Panc1 (cell line): ENCODE data around the gene UPB1. TPM values are rescaled to one million over a fixed set of nuclear protein-coding genes. Genes with fewer than 3 reads are reported as not detected.

Experiments used
- ATAC-seq: fragments of 200-7000 bp; cut with Tn5 transposase; 2 replicates; pipeline ENCODE4 v1.9.1; 2020; ENCODE audit warnings: mild to moderate bottlenecking, moderate library complexity
- BruUV-seq: library from RNA; stranded (reverse); fragments of 400-500 nt; replicated peaks from 2 replicates; lab custom pipeline; 2021; lab: Mats Ljungman, UMichigan
- CTCF ChIA-PET: fragments of 300-600 bp; sonication (Branson Sonifier 250); formaldehyde crosslinking; loops from one replicate; lab custom pipeline; 2022; ENCODE audit warnings: antibody characterized with exemption; lab: Charles Lee
- POLR2A ChIA-PET: fragments of 300-600 bp; sonication (Branson Sonifier 250); formaldehyde crosslinking; loops from one replicate; lab custom pipeline; 2022; ENCODE audit warnings: antibody characterized with exemption; lab: Charles Lee
- DNase-seq: peaks from one replicate; pipeline ENCODE4 v3.0.0-alpha.2; 2010; ENCODE audit warnings: low read depth, low spot score
- H3K27ac ChIP-seq: 2 replicates; pipeline ENCODE4 v1.5.1; 2011; ENCODE audit warnings: mild to moderate bottlenecking, low read length, inconsistent platforms
- H3K27me3 ChIP-seq: fragments of 200-500 bp; sonication (Bioruptor generic); 2 replicates; pipeline ENCODE4 v1.6.0; 2014; ENCODE audit warnings: low read length, inconsistent platforms; ENCODE audit not compliant: control insufficient read depth, insufficient read depth
- H3K36me3 ChIP-seq: fragments of 200-500 bp; sonication (Bioruptor generic); 2 replicates; pipeline ENCODE4 v1.5.1; 2014; ENCODE audit warnings: inconsistent platforms, mild to moderate bottlenecking, low read length, moderate library complexity; ENCODE audit not compliant: control insufficient read depth, insufficient read depth
- H3K4me1 ChIP-seq: 2 replicates; pipeline ENCODE4 v1.5.1; 2011; ENCODE audit warnings: inconsistent platforms, mild to moderate bottlenecking, low read length, moderate library complexity; ENCODE audit not compliant: control insufficient read depth, insufficient read depth
- H3K4me3 ChIP-seq, 2 experiments: 2 replicates each; pipeline ENCODE4 v1.5.1; 2011 to 2012; ENCODE audit warnings: low read depth in 2 of 2, low read length in 2 of 2, mild to moderate bottlenecking in 2 of 2, inconsistent platforms in 1 of 2, moderate library complexity in 1 of 2
- H3K9me3 ChIP-seq: fragments of 200-500 bp; sonication (Bioruptor generic); 2 replicates; pipeline ENCODE4 v1.5.1; 2014; ENCODE audit warnings: low read depth, mild to moderate bottlenecking, inconsistent platforms, low read length, moderate library complexity; ENCODE audit not compliant: control insufficient read depth, insufficient read depth
- POLR2AphosphoS5 ChIP-seq: IDR thresholded peaks from 2 replicates; pipeline ENCODE4 v1.6.1; 2012; ENCODE audit warnings: mild to moderate bottlenecking, low read depth, low read length, moderate library complexity
- SIN3A ChIP-seq: IDR thresholded peaks from 2 replicates; pipeline ENCODE4 v1.6.1; 2012; ENCODE audit warnings: low read depth, mild to moderate bottlenecking, low read length, moderate library complexity, borderline replicate concordance; ENCODE audit not compliant: insufficient read depth
- TCF7L2 ChIP-seq: IDR thresholded peaks from 2 replicates; pipeline ENCODE4 v1.6.1; 2011; ENCODE audit warnings: mild to moderate bottlenecking, low read depth, low read length, inconsistent platforms
- in situ Hi-C: cut with HindIII; loops from 2 replicates; pipeline ENCODE4 v1.10.0; 2016; ENCODE audit warnings: low sequenced_read_pairs, low pct_unique_long_range_greater_than_20kb
- intact Hi-C: fragments of 100-400 bp; cut with micrococcal nuclease; formaldehyde crosslinking; loops from one replicate; pipeline ENCODE4 v1.10.0; 2022; ENCODE audit not compliant: unreplicated experiment
- total RNA-seq: library from RNA; stranded (reverse); gene quantifications from one replicate; pipeline ENCODE4 v1.2.1, GENCODE V29; 2021; ENCODE audit not compliant: unreplicated experiment
- TF ChIP-seq, protein P1 (sequence below): fragments of 450-650 bp; IDR thresholded peaks from 2 replicates; pipeline ENCODE4 v1.5.1; 2017; ENCODE audit warnings: mild to moderate bottlenecking
- TF ChIP-seq, protein P2 (sequence below), 2 experiments: IDR thresholded peaks; 2 replicates each; pipeline ENCODE4 v1.6.1; 2011 to 2012; ENCODE audit warnings: low read depth in 2 of 2, control low read depth in 1 of 2, low read length in 1 of 2, mild to moderate bottlenecking in 1 of 2, moderate library complexity in 1 of 2; ENCODE audit not compliant: insufficient read depth in 1 of 2

The UPB1 gene
- total RNA-seq, 1 experiment from 2014 or later = 0.10 TPM

- ChIA-PET CTCF (no interaction called here), POLR2A (no interaction called here)
- Histone ChIP-seq H3K27me3 (no peaks in the 10 kb centered on the region), H3K4me1 (no peaks in the 10 kb centered on the region), H3K36me3 (no peaks in the 10 kb centered on the region), H3K4me3 (no peak overlapping the region), H3K9me3 (no peaks in the 10 kb centered on the region), H3K27ac (no peak overlapping the region)
- no TSS peak for BruUV-seq
- ATAC-seq (no peak), DNase-seq (no peak)
- TF ChIP-seq TCF7L2 (no peak), POLR2AphosphoS5 (no peak), SIN3A (no peak)
- TF ChIP-seq, protein P1, sequence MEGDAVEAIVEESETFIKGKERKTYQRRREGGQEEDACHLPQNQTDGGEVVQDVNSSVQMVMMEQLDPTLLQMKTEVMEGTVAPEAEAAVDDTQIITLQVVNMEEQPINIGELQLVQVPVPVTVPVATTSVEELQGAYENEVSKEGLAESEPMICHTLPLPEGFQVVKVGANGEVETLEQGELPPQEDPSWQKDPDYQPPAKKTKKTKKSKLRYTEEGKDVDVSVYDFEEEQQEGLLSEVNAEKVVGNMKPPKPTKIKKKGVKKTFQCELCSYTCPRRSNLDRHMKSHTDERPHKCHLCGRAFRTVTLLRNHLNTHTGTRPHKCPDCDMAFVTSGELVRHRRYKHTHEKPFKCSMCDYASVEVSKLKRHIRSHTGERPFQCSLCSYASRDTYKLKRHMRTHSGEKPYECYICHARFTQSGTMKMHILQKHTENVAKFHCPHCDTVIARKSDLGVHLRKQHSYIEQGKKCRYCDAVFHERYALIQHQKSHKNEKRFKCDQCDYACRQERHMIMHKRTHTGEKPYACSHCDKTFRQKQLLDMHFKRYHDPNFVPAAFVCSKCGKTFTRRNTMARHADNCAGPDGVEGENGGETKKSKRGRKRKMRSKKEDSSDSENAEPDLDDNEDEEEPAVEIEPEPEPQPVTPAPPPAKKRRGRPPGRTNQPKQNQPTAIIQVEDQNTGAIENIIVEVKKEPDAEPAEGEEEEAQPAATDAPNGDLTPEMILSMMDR = no peak
- TF ChIP-seq, protein P2, sequence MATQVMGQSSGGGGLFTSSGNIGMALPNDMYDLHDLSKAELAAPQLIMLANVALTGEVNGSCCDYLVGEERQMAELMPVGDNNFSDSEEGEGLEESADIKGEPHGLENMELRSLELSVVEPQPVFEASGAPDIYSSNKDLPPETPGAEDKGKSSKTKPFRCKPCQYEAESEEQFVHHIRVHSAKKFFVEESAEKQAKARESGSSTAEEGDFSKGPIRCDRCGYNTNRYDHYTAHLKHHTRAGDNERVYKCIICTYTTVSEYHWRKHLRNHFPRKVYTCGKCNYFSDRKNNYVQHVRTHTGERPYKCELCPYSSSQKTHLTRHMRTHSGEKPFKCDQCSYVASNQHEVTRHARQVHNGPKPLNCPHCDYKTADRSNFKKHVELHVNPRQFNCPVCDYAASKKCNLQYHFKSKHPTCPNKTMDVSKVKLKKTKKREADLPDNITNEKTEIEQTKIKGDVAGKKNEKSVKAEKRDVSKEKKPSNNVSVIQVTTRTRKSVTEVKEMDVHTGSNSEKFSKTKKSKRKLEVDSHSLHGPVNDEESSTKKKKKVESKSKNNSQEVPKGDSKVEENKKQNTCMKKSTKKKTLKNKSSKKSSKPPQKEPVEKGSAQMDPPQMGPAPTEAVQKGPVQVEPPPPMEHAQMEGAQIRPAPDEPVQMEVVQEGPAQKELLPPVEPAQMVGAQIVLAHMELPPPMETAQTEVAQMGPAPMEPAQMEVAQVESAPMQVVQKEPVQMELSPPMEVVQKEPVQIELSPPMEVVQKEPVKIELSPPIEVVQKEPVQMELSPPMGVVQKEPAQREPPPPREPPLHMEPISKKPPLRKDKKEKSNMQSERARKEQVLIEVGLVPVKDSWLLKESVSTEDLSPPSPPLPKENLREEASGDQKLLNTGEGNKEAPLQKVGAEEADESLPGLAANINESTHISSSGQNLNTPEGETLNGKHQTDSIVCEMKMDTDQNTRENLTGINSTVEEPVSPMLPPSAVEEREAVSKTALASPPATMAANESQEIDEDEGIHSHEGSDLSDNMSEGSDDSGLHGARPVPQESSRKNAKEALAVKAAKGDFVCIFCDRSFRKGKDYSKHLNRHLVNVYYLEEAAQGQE (IDR thresholded peaks at IDR 0.05; ENCODE audit: insufficient read depth in 1 of 2, low read depth in 2 of 2, low read length in 1 of 2) = no peak
- in situ Hi-C loops = no loop called here
- intact Hi-C loops = no loop called here
These were observed 985 bp upstream of the UPB1 start for GRCh38 chr22:24494167-24494527.

GRCh38 chr22:24495365-24495675 is 188 bp downstream of the UPB1 start:
- no peaks in the 10 kb centered on the region for H3K27me3 ChIP-seq
- CTCF ChIA-PET = no interaction called here
- H3K36me3 ChIP-seq = no peaks in the 10 kb centered on the region
- H3K4me1 ChIP-seq = no peaks in the 10 kb centered on the region
- no peak overlapping the region for H3K4me3 ChIP-seq
- in situ Hi-C loops = no loop called here
- POLR2A ChIA-PET = no interaction called here
- TF ChIP-seq POLR2AphosphoS5 (no peak), SIN3A (no peak)
- TF ChIP-seq, protein P1 = no peak
- ATAC-seq (no peak), DNase-seq (no peak)
- BruUV-seq = no TSS peak
- no peak overlapping the region for H3K27ac ChIP-seq
- intact Hi-C loops = no loop called here
- no peaks in the 10 kb centered on the region for H3K9me3 ChIP-seq

DNA sequence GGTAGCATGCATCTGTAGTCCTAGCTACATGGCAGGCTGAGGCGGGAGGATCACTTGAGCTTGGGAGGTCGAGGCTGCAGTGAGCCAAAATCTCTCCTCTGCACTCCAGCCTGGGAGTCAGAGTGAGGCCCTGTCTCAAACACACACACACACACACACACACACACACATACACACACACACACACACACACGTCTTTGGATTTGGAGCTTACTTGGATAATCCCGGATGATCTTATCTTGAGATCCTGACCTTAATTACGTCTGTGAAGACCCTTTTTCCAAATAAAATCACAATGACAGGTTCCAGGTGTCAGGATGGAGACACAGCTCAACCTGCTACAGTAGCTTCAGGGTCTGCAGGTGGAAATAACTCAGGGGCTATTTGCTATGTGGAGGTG is 1.1 kb downstream of the UPB1 start:
- Histone ChIP-seq H3K27ac (no peak overlapping the region), H3K4me3 (no peak overlapping the region), H3K27me3 (no peaks in the 10 kb centered on the region), H3K9me3 (no peaks in the 10 kb centered on the region), H3K36me3 (no peaks in the 10 kb centered on the region), H3K4me1 (no peaks in the 10 kb centered on the region)
- POLR2A ChIA-PET = no interaction called here
- BruUV-seq = no TSS peak
- no peak for TF ChIP-seq SIN3A
- TF ChIP-seq POLR2AphosphoS5 = no peak
- TF ChIP-seq, protein P1 = no peak
- TF ChIP-seq TCF7L2 = no peak
- TF ChIP-seq, protein P2 (IDR thresholded peaks at IDR 0.05; ENCODE audit: insufficient read depth in 1 of 2, low read depth in 2 of 2, low read length in 1 of 2) = no peak
- DNase-seq (no peak), ATAC-seq (no peak)
- CTCF ChIA-PET = no interaction called here
- in situ Hi-C loops = no loop called here
- intact Hi-C loops = no loop called here
